HG02763 (cell line): ENCODE measurements around the gene STXBP4.

Source experiments
- ATAC-seq: cut with Tn5 transposase; IDR thresholded peaks from one replicate; pipeline ENCODE4 v1.9.1; 2021; ENCODE audit warnings: mild to moderate bottlenecking, moderate library complexity; ENCODE audit not compliant: unreplicated experiment

STXBP4 gene

DNA sequence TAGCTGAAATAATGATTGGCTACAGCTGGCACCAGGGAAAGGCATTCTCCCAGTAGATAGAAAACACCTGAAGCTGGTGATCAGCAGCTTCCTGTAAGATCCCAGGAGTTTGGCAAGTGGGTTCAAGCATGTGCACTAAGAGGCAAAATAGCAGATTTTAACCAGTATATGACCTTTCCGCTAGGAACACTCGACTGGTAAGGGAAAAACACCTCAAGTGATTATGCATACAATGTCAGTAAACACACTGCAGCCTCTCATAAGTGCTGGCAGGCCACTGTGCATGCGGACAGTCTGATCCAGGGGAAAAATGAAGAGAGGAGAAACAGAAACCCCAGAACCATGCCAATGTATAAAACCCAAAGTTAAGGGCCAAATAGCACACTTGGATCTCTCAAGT is 247.1 kb downstream of the STXBP4 start:
- no peak for ATAC-seq

DNA sequence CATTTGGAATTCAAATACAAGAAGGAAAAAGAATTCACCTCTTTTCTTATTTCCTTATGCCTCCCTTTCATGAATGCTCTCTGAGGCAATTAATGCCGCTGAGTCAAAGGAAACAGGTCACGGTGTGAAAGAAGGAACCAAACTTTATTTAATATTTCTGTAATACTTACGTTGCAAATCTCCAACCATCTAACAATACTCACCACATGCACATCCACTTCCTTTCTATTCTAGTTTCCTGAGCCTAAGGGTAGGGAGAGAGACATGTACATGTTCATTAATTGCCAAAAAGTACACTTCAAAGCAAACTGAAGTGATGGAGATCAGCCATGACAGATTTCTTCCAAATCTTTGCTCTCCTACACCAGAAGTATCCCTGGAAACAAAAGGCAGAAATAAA is 248.3 kb downstream of the STXBP4 start:
- no peak for ATAC-seq

GRCh38 chr17:55219459-55219858 is 250.9 kb downstream of the STXBP4 start:
- no peak for ATAC-seq

DNA sequence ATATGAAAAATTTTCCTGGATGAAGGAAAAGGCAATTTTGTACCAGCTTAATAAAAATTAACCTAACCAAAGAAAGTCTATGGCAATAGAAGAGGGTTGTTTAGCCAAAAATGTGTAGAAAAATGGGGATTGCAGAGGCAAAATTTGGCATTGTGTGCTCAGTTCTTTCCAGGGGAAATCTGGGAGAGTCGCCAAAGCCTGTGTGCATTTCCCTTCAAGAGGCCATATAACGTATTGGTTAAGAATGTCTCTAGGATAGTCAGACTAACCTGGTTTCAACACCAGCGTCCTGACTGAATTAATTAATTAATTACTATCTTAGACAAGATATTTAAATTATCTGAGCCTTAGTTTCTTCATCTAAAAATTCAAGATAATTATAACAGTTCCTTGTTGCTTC is 251.4 kb downstream of the STXBP4 start:
- no peak for ATAC-seq
